ENCODE data around the gene MAP3K13. TPM values are rescaled to one million over a fixed set of nuclear protein-coding genes. Genes with fewer than 3 reads are reported as not detected.
"Not testable (repeated sequence)": the region's sequence is repeated elsewhere in the genome, so short reads cannot be mapped to it uniquely, and the experiment has no call there.

MAP3K13 gene
- total and polyA plus RNA-seq, 11 donors: 4.8 to 18.5 (median 11.0) TPM

DNA sequence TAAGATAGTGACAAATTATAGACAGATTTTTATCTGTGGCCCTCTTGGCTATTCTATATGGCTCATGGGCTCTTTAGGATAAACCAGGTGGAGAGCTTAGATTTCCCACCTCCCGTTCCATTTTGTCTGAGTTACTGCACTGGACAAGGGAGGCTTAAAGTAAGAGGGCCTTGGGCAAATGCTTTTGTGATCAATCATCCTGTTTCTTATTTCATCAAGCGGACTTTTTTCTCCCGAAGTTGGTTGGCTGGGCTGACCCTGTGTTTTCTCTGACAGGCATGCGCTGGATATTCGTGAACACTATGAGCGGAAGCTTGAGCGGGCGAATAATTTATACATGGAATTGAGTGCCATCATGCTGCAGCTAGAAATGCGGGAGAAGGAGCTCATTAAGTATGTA, 102.5 kb downstream of the MAP3K13 start:
- TF ChIP-seq, protein P1, sequence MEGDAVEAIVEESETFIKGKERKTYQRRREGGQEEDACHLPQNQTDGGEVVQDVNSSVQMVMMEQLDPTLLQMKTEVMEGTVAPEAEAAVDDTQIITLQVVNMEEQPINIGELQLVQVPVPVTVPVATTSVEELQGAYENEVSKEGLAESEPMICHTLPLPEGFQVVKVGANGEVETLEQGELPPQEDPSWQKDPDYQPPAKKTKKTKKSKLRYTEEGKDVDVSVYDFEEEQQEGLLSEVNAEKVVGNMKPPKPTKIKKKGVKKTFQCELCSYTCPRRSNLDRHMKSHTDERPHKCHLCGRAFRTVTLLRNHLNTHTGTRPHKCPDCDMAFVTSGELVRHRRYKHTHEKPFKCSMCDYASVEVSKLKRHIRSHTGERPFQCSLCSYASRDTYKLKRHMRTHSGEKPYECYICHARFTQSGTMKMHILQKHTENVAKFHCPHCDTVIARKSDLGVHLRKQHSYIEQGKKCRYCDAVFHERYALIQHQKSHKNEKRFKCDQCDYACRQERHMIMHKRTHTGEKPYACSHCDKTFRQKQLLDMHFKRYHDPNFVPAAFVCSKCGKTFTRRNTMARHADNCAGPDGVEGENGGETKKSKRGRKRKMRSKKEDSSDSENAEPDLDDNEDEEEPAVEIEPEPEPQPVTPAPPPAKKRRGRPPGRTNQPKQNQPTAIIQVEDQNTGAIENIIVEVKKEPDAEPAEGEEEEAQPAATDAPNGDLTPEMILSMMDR (IDR thresholded peaks at IDR 0.05): no peak
- no peak for TF ChIP-seq POLR2A (IDR thresholded peaks at IDR 0.05)
- Histone ChIP-seq H3K4me1 (no peaks in the 10 kb centered on the region), H3K27ac (no peak overlapping the region), H3K27me3 (no peaks in the 10 kb centered on the region), H3K4me3 (no peak overlapping the region), H3K9me3 (no peaks in the 10 kb centered on the region), H3K36me3 (peaks cover 0 to 63% (median 18%) of the 10 kb centered on the region in 9 donors)
- DNase-seq (no peak), ATAC-seq (no peak)
- intact Hi-C loops (cut with DNase I): no loop called here
- WGBS, 4 donors: 91 to 97% (median 95%) methylated on average over 9 of the region's 9 CpGs

GRCh38 chr3:185466123-185466522, 103.2 kb downstream of the MAP3K13 start:
- ATAC-seq; DNase-seq; H3K27me3 ChIP-seq; H3K9me3 ChIP-seq; H3K27ac ChIP-seq; H3K4me3 ChIP-seq; H3K4me1 ChIP-seq; intact Hi-C loops (cut with DNase I): not testable (repeated sequence)
- 92 to 95% (median 93%) methylated on average over 5 of the region's 5 CpGs for WGBS, 4 donors
- H3K36me3 ChIP-seq: peaks cover 0 to 63% (median 18%) of the 10 kb centered on the region in 9 donors

- peaks cover 0 to 71% (median 36%) of the 10 kb centered on the region in 9 donors for H3K36me3 ChIP-seq
- 83 to 96% (median 89%) methylated on average over 3 of the region's 3 CpGs for WGBS, 4 donors
- no peaks in the 10 kb centered on the region for H3K4me1 ChIP-seq
- no peaks in the 10 kb centered on the region for H3K27me3 ChIP-seq
- intact Hi-C loops (cut with DNase I): no loop called here
- no peak overlapping the region for H3K27ac ChIP-seq
- TF ChIP-seq, protein P1 (IDR thresholded peaks at IDR 0.05): no peak
- no peak for TF ChIP-seq POLR2A (IDR thresholded peaks at IDR 0.05)
- ATAC-seq: no peak
- H3K9me3 ChIP-seq: no peaks in the 10 kb centered on the region
- no peak overlapping the region for H3K4me3 ChIP-seq
- no peak for DNase-seq
Measured at GRCh38 chr3:185469542-185469941, 106.6 kb downstream of the MAP3K13 start.

DNA sequence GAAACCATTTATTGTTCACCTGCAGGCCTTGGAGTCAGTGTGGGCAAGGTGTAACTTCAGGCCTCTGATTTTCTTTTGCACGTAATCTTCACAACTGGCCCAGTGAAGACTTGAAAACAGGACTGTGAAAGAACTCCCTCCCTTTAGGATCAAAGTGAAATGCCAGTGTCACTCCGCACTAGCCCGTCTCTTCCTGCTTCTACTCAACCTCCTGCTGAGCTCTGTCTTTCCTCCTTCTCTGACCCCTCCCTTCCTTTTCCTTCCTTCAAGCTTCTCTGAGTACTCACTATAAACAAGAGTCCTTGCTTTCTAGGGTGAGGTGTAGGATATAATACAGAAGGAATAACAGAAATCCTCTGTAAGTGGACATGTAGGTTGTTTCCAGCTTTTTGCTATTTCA, 107.4 kb downstream of the MAP3K13 start:
- no peaks in the 10 kb centered on the region for H3K27me3 ChIP-seq
- no peak overlapping the region for H3K4me3 ChIP-seq
- intact Hi-C loops (cut with DNase I): no loop called here
- no peak overlapping the region for H3K27ac ChIP-seq
- DNase-seq: no peak
- WGBS, 4 donors: 67 to 77% (median 70%) methylated on average over 3 of the region's 3 CpGs
- ATAC-seq: no peak
- TF ChIP-seq POLR2A (IDR thresholded peaks at IDR 0.05): no peak
- H3K36me3 ChIP-seq: peaks cover 0 to 71% (median 36%) of the 10 kb centered on the region in 9 donors
- H3K4me1 ChIP-seq: no peaks in the 10 kb centered on the region
- H3K9me3 ChIP-seq: no peaks in the 10 kb centered on the region

- peaks cover 0 to 55% (median 24%) of the 10 kb centered on the region in 9 donors for H3K36me3 ChIP-seq
- 91 to 96% (median 94%) methylated on average over 15 of the region's 15 CpGs for WGBS, 4 donors
- intact Hi-C loops (cut with DNase I): no loop called here
- no peaks in the 10 kb centered on the region for H3K9me3 ChIP-seq
- ATAC-seq (no peak), DNase-seq (no peak)
- no peaks in the 10 kb centered on the region for H3K4me1 ChIP-seq
- no peak overlapping the region for H3K27ac ChIP-seq
- H3K27me3 ChIP-seq: no peaks in the 10 kb centered on the region
- TF ChIP-seq, protein P1 (IDR thresholded peaks at IDR 0.05): no peak
- TF ChIP-seq POLR2A (IDR thresholded peaks at IDR 0.05): no peak
- H3K4me3 ChIP-seq: no peak overlapping the region
Measured at GRCh38 chr3:185473290-185473815, 110.4 kb downstream of the MAP3K13 start.

DNA sequence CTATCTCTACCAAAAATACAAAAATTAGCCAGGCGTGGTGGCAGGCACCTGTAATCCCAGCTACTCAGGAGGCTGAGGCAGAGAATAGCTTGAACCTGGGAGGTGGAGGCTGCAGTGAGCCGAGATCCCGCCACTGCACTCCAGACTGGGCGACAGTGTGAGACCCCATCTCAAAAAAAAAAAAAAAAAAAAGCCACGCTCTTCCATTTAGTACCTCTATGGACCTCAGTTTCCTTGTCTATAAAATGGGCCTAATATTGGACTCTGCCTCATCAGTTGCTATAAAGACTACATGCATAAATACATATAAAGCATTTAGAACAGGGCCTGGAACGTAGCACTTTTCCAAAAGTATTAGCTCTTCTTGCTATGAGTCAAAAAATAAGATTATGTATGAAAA, 112.0 kb downstream of the MAP3K13 start:
- H3K9me3 ChIP-seq; H3K27ac ChIP-seq; ATAC-seq; H3K27me3 ChIP-seq; intact Hi-C loops (cut with DNase I); DNase-seq; H3K4me1 ChIP-seq; H3K4me3 ChIP-seq: not testable (repeated sequence)
- WGBS, 4 donors: 95 to 99% (median 97%) methylated on average over 6 of the region's 6 CpGs
- peaks cover 0 to 60% (median 24%) of the 10 kb centered on the region in 9 donors for H3K36me3 ChIP-seq
